Smooth muscle cell (in vitro differentiated cells): ENCODE data around the gene GADD45G. TPM values are rescaled to one million over a fixed set of nuclear protein-coding genes. Genes with fewer than 3 reads are reported as not detected.

Experiments
- DNase-seq: peaks from one replicate; lab custom pipeline; 2025; ENCODE audit not compliant: unreplicated experiment; lab: John Stamatoyannopoulos, UW
- H2AFZ ChIP-seq: fragments of 200-600 bp; sonication (generic); 2 replicates; pipeline ENCODE4 v1.6.0; 2016; ENCODE audit warnings: antibody characterized with exemption, low read depth, mild to moderate bottlenecking
- H3F3A ChIP-seq: fragments of 200-600 bp; sonication (generic); 2 replicates; pipeline ENCODE4 v1.6.0; 2017; ENCODE audit warnings: antibody characterized with exemption, low read depth
- H3K27ac ChIP-seq: fragments of 200-600 bp; sonication (generic); 2 replicates; pipeline ENCODE4 v1.5.1; 2016; ENCODE audit warnings: low read depth, mild to moderate bottlenecking
- H3K27me3 ChIP-seq: fragments of 200-600 bp; sonication (generic); 2 replicates; pipeline ENCODE4 v1.6.1; 2016; ENCODE audit warnings: low read depth, mild to moderate bottlenecking
- H3K36me3 ChIP-seq: fragments of 200-600 bp; sonication (generic); 2 replicates; pipeline ENCODE4 v1.5.1; 2016; ENCODE audit warnings: low read depth
- H3K4me1 ChIP-seq: fragments of 200-600 bp; sonication (generic); 2 replicates; pipeline ENCODE4 v1.5.1; 2016; ENCODE audit warnings: low read depth
- H3K4me2 ChIP-seq: fragments of 200-600 bp; sonication (generic); 2 replicates; pipeline ENCODE4 v1.6.0; 2016; ENCODE audit warnings: mild to moderate bottlenecking
- H3K4me3 ChIP-seq: fragments of 200-600 bp; sonication (generic); 2 replicates; pipeline ENCODE4 v1.5.1; 2016; ENCODE audit warnings: mild to moderate bottlenecking
- H3K79me2 ChIP-seq: fragments of 200-600 bp; sonication (generic); 2 replicates; pipeline ENCODE4 v1.6.0; 2016; ENCODE audit warnings: low read depth, mild to moderate bottlenecking
- H3K9ac ChIP-seq: fragments of 200-600 bp; sonication (generic); 2 replicates; pipeline ENCODE4 v1.6.0; 2016; ENCODE audit warnings: low read depth
- H3K9me3 ChIP-seq: fragments of 200-600 bp; sonication (generic); replicated peaks from 2 replicates; pipeline ENCODE4 v1.5.1; 2016; ENCODE audit warnings: low read depth
- H4K20me1 ChIP-seq: fragments of 200-600 bp; sonication (generic); 2 replicates; pipeline ENCODE4 v1.6.0; 2016; ENCODE audit warnings: low read depth
- WGBS: methylation state at CpG from one replicate; pipeline ENCODE4 v1.1.7; 2016; ENCODE audit warnings: low lambda C conversion rate; 5-methylcytosine and 5-hydroxymethylcytosine counted together
- polyA plus RNA-seq: library from polyadenylated mRNA; unstranded; fragments of >200 nt; fragmentation: Nextera tagmentation; extraction: Ambion mirVana; gene quantifications from 2 replicates; pipeline ENCODE4 v1.2.1, GENCODE V29; 2016
- total RNA-seq: library from RNA; depleted of rRNA; stranded (reverse); fragments of >200 nt; gene quantifications from 2 replicates; pipeline ENCODE4 v1.2.3, GENCODE V29; 2014
- TF ChIP-seq, protein P1 (sequence below): fragments of 200-600 bp; sonication (generic); IDR thresholded peaks from 2 replicates; pipeline ENCODE4 v1.5.1; 2017; ENCODE audit warnings: borderline replicate concordance, mild to moderate bottlenecking, antibody characterized with exemption; ENCODE audit not compliant: insufficient read depth, poor library complexity, severe bottlenecking

GADD45G gene
- total and polyA plus RNA-seq, 2 experiments from 2014 or later: 6.9 to 10.7 TPM

- Histone ChIP-seq H3K9me3 (no peaks in the 10 kb centered on the region), H3K4me1 (peaks cover 16% of the 10 kb centered on the region), H3K79me2 (no peaks in the 10 kb centered on the region), H3K9ac (no peak overlapping the region), H3F3A (peaks cover 5% of the 10 kb centered on the region), H4K20me1 (peaks cover 6% of the 10 kb centered on the region), H3K27ac (no peak overlapping the region), H3K36me3 (no peaks in the 10 kb centered on the region), H3K27me3 (no peaks in the 10 kb centered on the region), H3K4me3 (no peak overlapping the region), H2AFZ (no peak overlapping the region), H3K4me2 (no peak overlapping the region)
- TF ChIP-seq, protein P1, sequence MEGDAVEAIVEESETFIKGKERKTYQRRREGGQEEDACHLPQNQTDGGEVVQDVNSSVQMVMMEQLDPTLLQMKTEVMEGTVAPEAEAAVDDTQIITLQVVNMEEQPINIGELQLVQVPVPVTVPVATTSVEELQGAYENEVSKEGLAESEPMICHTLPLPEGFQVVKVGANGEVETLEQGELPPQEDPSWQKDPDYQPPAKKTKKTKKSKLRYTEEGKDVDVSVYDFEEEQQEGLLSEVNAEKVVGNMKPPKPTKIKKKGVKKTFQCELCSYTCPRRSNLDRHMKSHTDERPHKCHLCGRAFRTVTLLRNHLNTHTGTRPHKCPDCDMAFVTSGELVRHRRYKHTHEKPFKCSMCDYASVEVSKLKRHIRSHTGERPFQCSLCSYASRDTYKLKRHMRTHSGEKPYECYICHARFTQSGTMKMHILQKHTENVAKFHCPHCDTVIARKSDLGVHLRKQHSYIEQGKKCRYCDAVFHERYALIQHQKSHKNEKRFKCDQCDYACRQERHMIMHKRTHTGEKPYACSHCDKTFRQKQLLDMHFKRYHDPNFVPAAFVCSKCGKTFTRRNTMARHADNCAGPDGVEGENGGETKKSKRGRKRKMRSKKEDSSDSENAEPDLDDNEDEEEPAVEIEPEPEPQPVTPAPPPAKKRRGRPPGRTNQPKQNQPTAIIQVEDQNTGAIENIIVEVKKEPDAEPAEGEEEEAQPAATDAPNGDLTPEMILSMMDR: no peak
- 82% methylated on average over 7 of the region's 7 CpGs for WGBS
- no peak for DNase-seq
Measured at GRCh38 chr9:89610391-89610925, 5.6 kb downstream of the GADD45G start.

GRCh38 chr9:89611425-89611824, 6.6 kb downstream of the GADD45G start:
- Histone ChIP-seq H3K9me3 (no peaks in the 10 kb centered on the region), H3K27ac (no peak overlapping the region), H3K4me3 (no peak overlapping the region), H3K4me2 (no peak overlapping the region), H3K27me3 (no peaks in the 10 kb centered on the region), H3K36me3 (no peaks in the 10 kb centered on the region), H2AFZ (no peak overlapping the region), H3F3A (no peaks in the 10 kb centered on the region), H3K4me1 (peaks cover 11% of the 10 kb centered on the region), H3K9ac (no peak overlapping the region), H3K79me2 (no peaks in the 10 kb centered on the region), H4K20me1 (peaks cover 4% of the 10 kb centered on the region)
- TF ChIP-seq, protein P1: no peak
- no peak for DNase-seq
- 93% methylated on average over 5 of the region's 5 CpGs for WGBS

GRCh38 chr9:89612566-89613278, 7.9 kb downstream of the GADD45G start:
- no peaks in the 10 kb centered on the region for H3K36me3 ChIP-seq
- no peak overlapping the region for H3K4me2 ChIP-seq
- no peaks in the 10 kb centered on the region for H4K20me1 ChIP-seq
- no peak overlapping the region for H2AFZ ChIP-seq
- H3K9ac ChIP-seq: no peak overlapping the region
- no peaks in the 10 kb centered on the region for H3K79me2 ChIP-seq
- H3K4me3 ChIP-seq: no peak overlapping the region
- H3K27ac ChIP-seq: no peak overlapping the region
- TF ChIP-seq, protein P1: no peak
- H3F3A ChIP-seq: no peaks in the 10 kb centered on the region
- H3K9me3 ChIP-seq: no peaks in the 10 kb centered on the region
- no peak for DNase-seq
- 97% methylated on average over 17 of the region's 17 CpGs for WGBS
- no peaks in the 10 kb centered on the region for H3K27me3 ChIP-seq
- H3K4me1 ChIP-seq: no peaks in the 10 kb centered on the region
